K562 (cell line): ENCODE results near the gene NDFIP1. TPM values are rescaled to one million over a fixed set of nuclear protein-coding genes. Genes with fewer than 3 reads are reported as not detected.

ENCODE experiments used
- ATAC-seq: fragments of 200-7000 bp; cut with Tn5 transposase; 3 replicates; pipeline ENCODE4 v1.9.1; 2020; ENCODE audit warnings: moderate library complexity
- BruUV-seq: library from RNA; stranded (reverse); fragments of 400-500 nt; replicated peaks from 2 replicates; lab custom pipeline; 2021; lab: Mats Ljungman, UMichigan
- CTCF ChIA-PET: fragments of 300-600 bp; formaldehyde crosslinking; extraction: SDS; loops from one replicate; lab custom pipeline; 2021; ENCODE audit warnings: low intra/inter-chr PET ratio; lab: Yijun Ruan, JAX
- POLR2A ChIA-PET: fragments of 300-600, 350-650 bp; sonication (Branson Sonifier 250); formaldehyde crosslinking; extraction: SDS; loops from one replicate; lab custom pipeline; 2021; ENCODE audit warnings: antibody characterized with exemption, inconsistent platforms; lab: Yijun Ruan, JAX
- DNase-seq, 4 experiments: peaks; one replicate each; pipeline versions ENCODE4 v3.0.0 to v3.0.0-alpha.2; 2011 to 2018; ENCODE audit warnings: low spot score in 3 of 4, mixed read lengths in 3 of 4; ENCODE audit errors: extremely low read depth in 1 of 4
- FAIRE-seq: peaks from 2 replicates; lab custom pipeline; 2011; peaks lifted over from hg19 to GRCh38; lab: Jason Lieb, UNC
- H2AFZ ChIP-seq: 2 replicates; pipeline ENCODE4 v1.6.0; 2011; ENCODE audit warnings: low read depth, low read length, control low read depth, inconsistent platforms
- H3K27ac ChIP-seq: fragments of 200-600 bp; 3 replicates; pipeline ENCODE4 v1.8.0; 2011; ENCODE audit warnings: low read depth, mild to moderate bottlenecking, control low read depth, inconsistent platforms, low read length, moderate library complexity, mixed read lengths; ENCODE audit errors: extremely low read depth
- H3K27me3 ChIP-seq, 2 experiments: fragments of 300-600 bp in 1 of 2; 2 replicates in 1 of 2; 3 replicates in 1 of 2; pipeline versions ENCODE4 v1.6.0 to v1.8.0; 2011; ENCODE audit warnings: inconsistent platforms in 2 of 2, low read length in 2 of 2, mild to moderate bottlenecking in 1 of 2, mixed read lengths in 1 of 2, moderate library complexity in 1 of 2; ENCODE audit not compliant: control insufficient read depth in 2 of 2, insufficient read depth in 2 of 2
- H3K36me3 ChIP-seq: fragments of 300-600 bp; 3 replicates; pipeline ENCODE4 v1.8.0; 2011; ENCODE audit warnings: mild to moderate bottlenecking, low read length, inconsistent platforms; ENCODE audit not compliant: control insufficient read depth, insufficient read depth
- H3K4me1 ChIP-seq, 2 experiments: fragments of 200-600 bp in 1 of 2; replicated peaks in 1 of 2; 2 replicates in 1 of 2; 3 replicates in 1 of 2; pipeline versions ENCODE4 v1.5.1 to v1.8.0; 2011; ENCODE audit warnings: inconsistent platforms in 2 of 2, low read length in 2 of 2, mild to moderate bottlenecking in 1 of 2, mixed read lengths in 1 of 2, moderate library complexity in 1 of 2; ENCODE audit not compliant: control insufficient read depth in 2 of 2, insufficient read depth in 2 of 2
- H3K4me2 ChIP-seq: 2 replicates; pipeline ENCODE4 v1.6.1; 2011; ENCODE audit warnings: low read length, control low read depth, inconsistent platforms, mixed read lengths; ENCODE audit not compliant: insufficient read depth
- H3K4me3 ChIP-seq: fragments of 200-600 bp; sonication (generic), shearing (Covaris generic); 2 replicates; pipeline ENCODE4 v1.5.1; 2016; ENCODE audit warnings: control low read depth, inconsistent platforms
- H3K79me2 ChIP-seq: fragments of 200-600 bp; 3 replicates; pipeline ENCODE4 v1.8.0; 2011; ENCODE audit warnings: low read length, inconsistent platforms; ENCODE audit not compliant: control insufficient read depth, insufficient read depth
- H3K9ac ChIP-seq, 2 experiments: 2 replicates each; pipeline versions ENCODE4 v1.6.0 to v1.6.1; 2011; ENCODE audit warnings: low read depth in 2 of 2, low read length in 2 of 2, control low read depth in 1 of 2, inconsistent platforms in 1 of 2, mild to moderate bottlenecking in 1 of 2, mixed read lengths in 1 of 2; ENCODE audit not compliant: insufficient read depth in 1 of 2
- H3K9me1 ChIP-seq: one replicate; pipeline ENCODE4 v1.6.0; 2011; ENCODE audit warnings: inconsistent platforms, mild to moderate bottlenecking, low read length, moderate library complexity; ENCODE audit not compliant: control insufficient read depth, insufficient read depth
- H3K9me3 ChIP-seq: replicated peaks from 2 replicates; pipeline ENCODE4 v1.5.1; 2011; ENCODE audit warnings: low read depth, low read length, inconsistent platforms; ENCODE audit not compliant: control insufficient read depth, insufficient read depth
- H4K20me1 ChIP-seq: replicated peaks from 2 replicates; pipeline ENCODE4 v1.6.1; 2011; ENCODE audit warnings: low read length, inconsistent platforms, mixed read lengths; ENCODE audit not compliant: control insufficient read depth, insufficient read depth
- ELF1 ChIP-seq: fragments of 200-800 bp; sonication (Bioruptor generic); IDR thresholded peaks from 2 replicates; pipeline ENCODE4 v1.6.1; 2016; ENCODE audit warnings: missing genetic modification characterization, missing compliant biosample characterization
- HMGN3 ChIP-seq: IDR thresholded peaks from 2 replicates; pipeline ENCODE4 v1.6.1; 2011; ENCODE audit warnings: borderline replicate concordance, low read depth, mild to moderate bottlenecking, mixed read lengths, low read length; ENCODE audit not compliant: insufficient read length; ENCODE audit errors: extremely low read depth
- TEAD4 ChIP-seq, 2 experiments: sonication (generic) in 1 of 2; formaldehyde crosslinking in 1 of 2; IDR thresholded peaks; 2 replicates each; pipeline versions ENCODE4 v1.6.1 to v1.8.0; 2012 to 2022; ENCODE audit warnings: borderline replicate concordance in 1 of 2, inconsistent platforms in 1 of 2, low read length in 1 of 2, mild to moderate bottlenecking in 1 of 2, missing genetic modification reagents in 1 of 2
- WGBS: fragments of 100-300 bp; shearing (Covaris generic); methylation state at CpG from one replicate; pipeline ENCODE4 v1.1.6; 2016; ENCODE audit warnings: low coverage, mixed read lengths; ENCODE audit not compliant: insufficient coverage; ENCODE audit errors: missing lambda C conversion rate; 5-methylcytosine and 5-hydroxymethylcytosine counted together
- in situ Hi-C: fragments of 300-500 bp; cut with MboI; formaldehyde crosslinking; loops from 4 replicates; pipeline ENCODE4 v1.15.0; 2018; ENCODE audit warnings: inconsistent platforms, mixed read lengths
- intact Hi-C: fragments of 100-400 bp; cut with micrococcal nuclease; formaldehyde crosslinking; loops from 2 replicates; pipeline ENCODE4 v1.14.2; 2022
- polyA plus RNA-seq, 8 experiments: library from polyadenylated mRNA; depleted of rRNA in 4 of 8; stranded (reverse) in 5 of 8; unstranded in 3 of 8; fragments of >200 nt; fragmentation: Nextera tagmentation in 2 of 8; fragmentation: Illumina TruSeq in 1 of 8; extraction: Ambion mirVana in 2 of 8; extraction: Trizol in 1 of 8; gene quantifications; 2 replicates each; pipeline versions ENCODE4 v1.2.1 to v1.2.3, GENCODE V29; 2011 to 2014; ENCODE audit warnings: inconsistent platforms in 1 of 8, missing spikeins in 1 of 8
- total RNA-seq, 7 experiments: library from RNA; depleted of rRNA in 6 of 7; stranded (reverse); fragments of >200 nt in 6 of 7; fragmentation: Illumina TruSeq in 2 of 7; extraction: Trizol in 2 of 7; gene quantifications; 2 replicates each; pipeline versions ENCODE4 v1.2.1 to v1.2.3, GENCODE V29; 2011 to 2021; ENCODE audit warnings: low replicate concordance in 1 of 7
- TF ChIP-seq, protein P1 (sequence below), 2 experiments: fragments of 450-650 bp; IDR thresholded peaks; 2 replicates each; pipeline ENCODE4 v1.6.1; 2016; ENCODE audit warnings: mild to moderate bottlenecking in 2 of 2, borderline replicate concordance in 1 of 2, low read depth in 1 of 2, moderate library complexity in 1 of 2

The NDFIP1 gene
- total and polyA plus RNA-seq, 9 of the 15 experiments (the other 6 are each of a cell fraction or from before 2014, with no cell fraction given) = 5.3 to 37.5 (median 31.9) TPM

DNA sequence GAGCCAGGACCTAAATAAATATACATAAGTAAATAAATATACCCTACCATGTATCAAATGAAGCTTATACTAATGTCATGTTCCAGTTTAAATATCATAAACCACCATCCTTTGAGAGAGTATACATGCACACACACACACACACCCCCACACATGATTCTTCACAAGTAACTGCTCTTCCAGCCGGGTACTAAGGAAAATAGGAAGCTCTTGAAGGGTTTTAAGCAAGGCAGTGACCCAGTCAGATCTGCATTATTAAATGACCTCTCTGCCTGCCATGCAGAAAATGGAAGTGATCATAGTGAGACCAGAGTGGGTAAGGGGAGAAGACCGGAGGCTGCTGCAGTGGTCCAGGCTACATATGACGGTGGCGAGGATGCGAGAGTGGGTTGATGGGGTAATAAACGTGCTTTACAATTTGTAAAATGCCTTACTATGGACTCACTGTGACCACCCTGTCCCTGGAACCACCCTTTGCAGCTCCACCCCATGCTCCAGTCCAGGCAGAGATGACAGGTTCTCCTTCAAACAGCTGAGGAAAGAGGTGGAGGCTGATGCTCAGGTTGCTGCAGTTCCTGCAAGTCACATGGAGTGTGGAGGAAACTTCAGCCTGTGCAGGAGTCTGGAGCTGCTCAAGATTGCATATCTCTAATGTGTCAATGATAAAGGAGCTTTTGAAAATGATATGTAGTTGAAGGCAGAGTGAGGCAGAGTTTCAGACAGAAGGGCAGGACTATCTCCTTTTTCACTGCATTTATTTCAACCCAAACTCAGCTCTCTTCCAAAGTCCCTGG is 38.8 kb upstream of the NDFIP1 start:
- no TSS peak for BruUV-seq
- no peak overlapping the region for H3K4me2 ChIP-seq
- no peaks in the 10 kb centered on the region for H4K20me1 ChIP-seq
- no peaks in the 10 kb centered on the region for H3K36me3 ChIP-seq
- H3K4me3 ChIP-seq = no peak overlapping the region
- intact Hi-C loops (no loop called here), in situ Hi-C loops (no loop called here)
- DNase-seq (no peak), ATAC-seq (peak; percentile 55), FAIRE-seq (peak; percentile 66)
- no peaks in the 10 kb centered on the region for H3K79me2 ChIP-seq
- H3K9me3 ChIP-seq = no peaks in the 10 kb centered on the region
- peaks cover 0 to 4% of the 10 kb centered on the region in 2 experiments; a peak in 1 of 5 replicates for H3K4me1 ChIP-seq
- CTCF ChIA-PET = no interaction called here
- no peak overlapping the region for H2AFZ ChIP-seq
- H3K9ac ChIP-seq = no peak overlapping the region
- H3K9me1 ChIP-seq = no peaks in the 10 kb centered on the region
- no peak overlapping the region for H3K27ac ChIP-seq
- POLR2A ChIA-PET = interaction anchor here (0.6 to 1.5 kb wide), 5 partner anchors 8 to 324 kb away, joined by 3 to 5 read pairs (median 4); partner anchors contain the start of gene GNPDA1
- 11% methylated on average over 6 of the region's 6 CpGs for WGBS
- TF ChIP-seq ELF1 (no peak), TEAD4 (IDR thresholded peaks at IDR 0.05; ENCODE audit: low read length) (no peak), TEAD4 (CRISPR knock-in tag; IDR thresholded peaks at IDR 0.05; ENCODE audit: borderline replicate concordance) (no peak), HMGN3 (no peak)
- peaks cover 12 to 32% of the 10 kb centered on the region in 2 experiments; a peak in 4 of 5 replicates for H3K27me3 ChIP-seq

GRCh38 chr5:142070734-142071133 is 37.8 kb upstream of the NDFIP1 start:
- H3K27ac ChIP-seq = no peak overlapping the region
- FAIRE-seq = no peak
- H3K79me2 ChIP-seq = no peaks in the 10 kb centered on the region
- H3K27me3 ChIP-seq = peaks cover 9 to 25% of the 10 kb centered on the region in 2 experiments; a peak in 4 of 5 replicates
- POLR2A ChIA-PET = interaction anchor here (0.6 to 1.5 kb wide), 4 partner anchors 9 to 549 kb away, joined by 3 to 4 read pairs (median 4); no protein-coding TSS in a partner anchor
- no peaks in the 10 kb centered on the region for H3K9me1 ChIP-seq
- DNase-seq = no peak
- H3K4me3 ChIP-seq = no peak overlapping the region
- ATAC-seq = no peak
- no peaks in the 10 kb centered on the region for H3K9me3 ChIP-seq
- intact Hi-C loops = no loop called here
- H3K9ac ChIP-seq = no peak overlapping the region
- no peak overlapping the region for H2AFZ ChIP-seq
- H3K36me3 ChIP-seq = no peaks in the 10 kb centered on the region
- CTCF ChIA-PET = no interaction called here
- H4K20me1 ChIP-seq = no peaks in the 10 kb centered on the region
- H3K4me1 ChIP-seq = peaks cover 0 to 4% of the 10 kb centered on the region in 2 experiments; a peak in 1 of 5 replicates
- BruUV-seq = no TSS peak
- in situ Hi-C loops = no loop called here
- H3K4me2 ChIP-seq = no peak overlapping the region
- TF ChIP-seq, protein P1, sequence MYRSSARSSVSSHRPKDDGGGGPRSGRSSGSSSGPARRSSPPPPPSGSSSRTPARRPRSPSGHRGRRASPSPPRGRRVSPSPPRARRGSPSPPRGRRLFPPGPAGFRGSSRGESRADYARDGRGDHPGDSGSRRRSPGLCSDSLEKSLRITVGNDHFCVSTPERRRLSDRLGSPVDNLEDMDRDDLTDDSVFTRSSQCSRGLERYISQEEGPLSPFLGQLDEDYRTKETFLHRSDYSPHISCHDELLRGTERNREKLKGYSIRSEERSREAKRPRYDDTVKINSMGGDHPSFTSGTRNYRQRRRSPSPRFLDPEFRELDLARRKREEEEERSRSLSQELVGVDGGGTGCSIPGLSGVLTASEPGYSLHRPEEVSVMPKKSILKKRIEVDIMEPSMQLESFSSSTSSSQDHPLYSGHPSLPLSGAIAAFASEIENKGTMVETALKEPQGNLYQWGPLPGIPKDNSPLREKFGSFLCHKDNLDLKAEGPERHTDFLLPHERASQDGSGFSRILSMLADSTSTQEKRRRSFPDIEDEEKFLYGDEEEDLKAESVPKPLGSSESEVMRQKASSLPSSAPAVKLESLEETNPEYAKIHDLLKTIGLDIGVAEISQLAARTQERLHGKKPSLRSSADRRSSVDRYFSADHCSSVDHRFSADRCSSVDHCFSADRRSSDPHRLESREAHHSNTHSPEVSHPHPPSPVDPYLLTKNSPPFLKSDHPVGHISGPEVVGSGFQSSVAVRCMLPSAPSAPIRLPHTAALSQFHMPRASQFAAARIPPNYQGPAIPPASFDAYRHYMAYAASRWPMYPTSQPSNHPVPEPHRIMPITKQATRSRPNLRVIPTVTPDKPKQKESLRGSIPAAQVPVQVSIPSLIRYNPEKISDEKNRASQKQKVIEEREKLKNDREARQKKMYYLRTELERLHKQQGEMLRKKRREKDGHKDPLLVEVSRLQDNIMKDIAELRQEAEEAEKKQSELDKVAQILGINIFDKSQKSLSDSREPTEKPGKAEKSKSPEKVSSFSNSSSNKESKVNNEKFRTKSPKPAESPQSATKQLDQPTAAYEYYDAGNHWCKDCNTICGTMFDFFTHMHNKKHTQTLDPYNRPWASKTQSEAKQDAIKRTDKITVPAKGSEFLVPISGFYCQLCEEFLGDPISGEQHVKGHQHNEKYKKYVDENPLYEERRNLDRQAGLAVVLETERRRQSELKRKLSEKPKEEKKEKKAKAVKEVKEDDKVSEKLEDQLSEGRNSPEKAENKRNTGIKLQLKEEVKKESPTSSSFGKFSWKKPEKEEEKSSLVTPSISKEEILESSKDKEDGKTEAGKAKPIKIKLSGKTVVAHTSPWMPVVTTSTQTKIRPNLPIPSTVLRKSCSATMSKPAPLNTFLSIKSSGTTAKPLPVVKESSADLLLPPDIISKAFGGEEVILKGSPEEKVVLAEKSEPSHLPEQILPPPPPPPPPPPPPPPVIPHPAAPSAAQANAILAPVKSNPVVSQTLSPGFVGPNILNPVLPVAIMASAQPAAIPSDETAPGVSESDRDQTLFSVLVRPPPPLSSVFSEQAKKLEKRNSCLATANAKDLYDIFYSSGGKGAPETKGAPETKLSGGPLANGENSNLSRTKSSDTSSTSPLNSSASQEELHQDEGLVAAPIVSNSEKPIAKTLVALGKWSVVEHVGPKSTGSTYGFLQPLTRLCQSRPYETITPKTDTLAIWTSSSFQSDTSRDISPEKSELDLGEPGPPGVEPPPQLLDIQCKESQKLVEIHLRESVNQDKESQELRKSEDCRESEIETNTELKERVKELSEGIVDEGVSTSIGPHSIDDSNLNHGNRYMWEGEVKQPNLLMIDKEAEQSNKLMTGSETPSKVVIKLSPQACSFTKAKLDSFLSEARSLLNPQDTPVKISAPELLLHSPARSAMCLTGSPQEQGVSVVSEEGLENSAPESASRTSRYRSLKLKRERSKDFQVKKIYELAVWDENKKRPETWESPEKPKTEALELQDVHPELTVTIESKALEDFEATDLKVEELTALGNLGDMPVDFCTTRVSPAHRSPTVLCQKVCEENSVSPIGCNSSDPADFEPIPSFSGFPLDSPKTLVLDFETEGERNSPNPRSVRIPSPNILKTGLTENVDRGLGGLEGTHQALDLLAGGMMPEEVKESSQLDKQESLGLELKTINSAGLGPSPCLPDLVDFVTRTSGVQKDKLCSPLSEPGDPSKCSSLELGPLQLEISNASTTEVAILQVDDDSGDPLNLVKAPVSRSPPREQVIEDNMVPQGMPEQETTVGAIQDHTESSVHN (IDR thresholded peaks at IDR 0.05; ENCODE audit: borderline replicate concordance in 1 of 2, low read depth in 1 of 2) = no peak
